MM.1S (cell line): Measurements from ENCODE around the gene TAS2R60.

Experiments
- DNase-seq: peaks from one replicate; pipeline ENCODE4 v3.0.0-alpha.2; 2015
- H2AFZ ChIP-seq: fragments of 300-600 bp; sonication (generic); 2 replicates; pipeline ENCODE4 v1.6.0; 2016; ENCODE audit warnings: antibody characterized with exemption, low read length
- H3F3A ChIP-seq: fragments of 300-600 bp; sonication (generic); 2 replicates; pipeline ENCODE4 v1.6.1; 2016; ENCODE audit warnings: mild to moderate bottlenecking, antibody characterized with exemption, low read length, moderate library complexity, mixed read lengths; ENCODE audit not compliant: insufficient read depth
- H3K27ac ChIP-seq: fragments of 300-600 bp; sonication (generic); 2 replicates; pipeline ENCODE4 v1.5.1; 2016; ENCODE audit warnings: mild to moderate bottlenecking, low read length
- H3K27me3 ChIP-seq: fragments of 300-600 bp; sonication (generic); replicated peaks from 2 replicates; pipeline ENCODE4 v1.6.0; 2016; ENCODE audit warnings: low read length; ENCODE audit not compliant: insufficient read depth
- H3K36me3 ChIP-seq: fragments of 300-600 bp; sonication (generic); replicated peaks from 2 replicates; pipeline ENCODE4 v1.6.1; 2016; ENCODE audit warnings: mild to moderate bottlenecking, low read length, mixed read lengths; ENCODE audit not compliant: insufficient read depth
- H3K4me1 ChIP-seq: fragments of 300-600 bp; sonication (generic); 2 replicates; pipeline ENCODE4 v1.6.1; 2016; ENCODE audit warnings: low read length, mixed read lengths
- H3K4me2 ChIP-seq: fragments of 300-600 bp; sonication (generic); 2 replicates; pipeline ENCODE4 v1.6.0; 2016; ENCODE audit warnings: low read depth, low read length
- H3K4me3 ChIP-seq: fragments of 300-600 bp; sonication (generic); 2 replicates; pipeline ENCODE4 v1.5.1; 2016; ENCODE audit warnings: low read length, mixed read lengths
- H3K79me2 ChIP-seq: fragments of 300-600 bp; sonication (generic); 2 replicates; pipeline ENCODE4 v1.6.1; 2016; ENCODE audit warnings: mixed run types, low read length, mixed read lengths
- H3K9ac ChIP-seq: fragments of 300-600 bp; sonication (generic); 2 replicates; pipeline ENCODE4 v1.6.1; 2016; ENCODE audit warnings: low read length, mixed read lengths
- H3K9me2 ChIP-seq: fragments of 300-600 bp; sonication (generic); replicated peaks from 2 replicates; pipeline ENCODE4 v1.6.1; 2016; ENCODE audit warnings: mild to moderate bottlenecking, low read length, mixed read lengths; ENCODE audit not compliant: insufficient read depth
- H3K9me3 ChIP-seq: fragments of 300-600 bp; sonication (generic); replicated peaks from 2 replicates; pipeline ENCODE4 v1.6.1; 2016; ENCODE audit warnings: mild to moderate bottlenecking, low read length, mixed read lengths; ENCODE audit not compliant: insufficient read depth
- H4K20me1 ChIP-seq: fragments of 300-600 bp; sonication (generic); 2 replicates; pipeline ENCODE4 v1.6.1; 2016; ENCODE audit warnings: mild to moderate bottlenecking, low read length, moderate library complexity, mixed read lengths; ENCODE audit not compliant: insufficient read depth
- EZH2 ChIP-seq: fragments of 300-600 bp; sonication (generic); optimal IDR thresholded peaks from 2 replicates; pipeline ENCODE3; 2017; ENCODE audit warnings: low read depth, mild to moderate bottlenecking, antibody characterized with exemption, low read length, mixed read lengths
- EZH2phosphoT487 ChIP-seq: fragments of 300-600 bp; sonication (generic); IDR thresholded peaks from 2 replicates; pipeline ENCODE4 v1.6.1; 2018; ENCODE audit warnings: antibody characterized with exemption, low read length
- TF ChIP-seq, protein P1 (sequence below): fragments of 300-600 bp; sonication (generic); IDR thresholded peaks from 2 replicates; pipeline ENCODE4 v1.5.1; 2016; ENCODE audit warnings: antibody characterized with exemption, low read length, mixed read lengths

The TAS2R60 gene

DNA sequence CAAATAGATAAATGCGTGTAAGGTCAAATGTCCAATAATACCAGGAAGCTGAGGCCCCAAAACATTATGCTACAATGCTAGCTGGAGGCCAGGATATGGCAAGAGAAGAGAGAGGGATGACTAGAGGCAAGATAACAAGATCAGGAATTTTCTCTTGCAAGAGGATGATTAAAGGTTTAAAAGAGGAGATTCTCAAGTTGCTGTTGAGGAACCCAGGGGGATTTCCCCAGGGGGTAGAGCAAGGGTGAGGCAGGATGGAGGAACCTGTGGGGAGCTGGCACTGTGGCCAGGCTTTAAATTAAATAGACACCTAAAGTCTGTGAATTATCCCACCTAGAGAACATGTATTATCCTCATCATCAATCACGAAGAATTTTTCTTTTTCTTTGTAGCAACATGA, 3.4 kb upstream of the TAS2R60 start:
- H3K27ac ChIP-seq = no peak overlapping the region
- H3K27me3 ChIP-seq = no peaks in the 10 kb centered on the region
- no peak for DNase-seq
- TF ChIP-seq EZH2 (no peak), EZH2phosphoT487 (no peak)
- TF ChIP-seq, protein P1, sequence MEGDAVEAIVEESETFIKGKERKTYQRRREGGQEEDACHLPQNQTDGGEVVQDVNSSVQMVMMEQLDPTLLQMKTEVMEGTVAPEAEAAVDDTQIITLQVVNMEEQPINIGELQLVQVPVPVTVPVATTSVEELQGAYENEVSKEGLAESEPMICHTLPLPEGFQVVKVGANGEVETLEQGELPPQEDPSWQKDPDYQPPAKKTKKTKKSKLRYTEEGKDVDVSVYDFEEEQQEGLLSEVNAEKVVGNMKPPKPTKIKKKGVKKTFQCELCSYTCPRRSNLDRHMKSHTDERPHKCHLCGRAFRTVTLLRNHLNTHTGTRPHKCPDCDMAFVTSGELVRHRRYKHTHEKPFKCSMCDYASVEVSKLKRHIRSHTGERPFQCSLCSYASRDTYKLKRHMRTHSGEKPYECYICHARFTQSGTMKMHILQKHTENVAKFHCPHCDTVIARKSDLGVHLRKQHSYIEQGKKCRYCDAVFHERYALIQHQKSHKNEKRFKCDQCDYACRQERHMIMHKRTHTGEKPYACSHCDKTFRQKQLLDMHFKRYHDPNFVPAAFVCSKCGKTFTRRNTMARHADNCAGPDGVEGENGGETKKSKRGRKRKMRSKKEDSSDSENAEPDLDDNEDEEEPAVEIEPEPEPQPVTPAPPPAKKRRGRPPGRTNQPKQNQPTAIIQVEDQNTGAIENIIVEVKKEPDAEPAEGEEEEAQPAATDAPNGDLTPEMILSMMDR = no peak
- no peaks in the 10 kb centered on the region for H3K9me2 ChIP-seq
- no peak overlapping the region for H2AFZ ChIP-seq
- no peaks in the 10 kb centered on the region for H3F3A ChIP-seq
- no peaks in the 10 kb centered on the region for H3K79me2 ChIP-seq
- no peak overlapping the region for H3K9ac ChIP-seq
- no peaks in the 10 kb centered on the region for H3K9me3 ChIP-seq
- H3K4me1 ChIP-seq = no peaks in the 10 kb centered on the region
- no peaks in the 10 kb centered on the region for H4K20me1 ChIP-seq
- H3K4me2 ChIP-seq = no peak overlapping the region
- no peak overlapping the region for H3K4me3 ChIP-seq
- no peaks in the 10 kb centered on the region for H3K36me3 ChIP-seq

DNA sequence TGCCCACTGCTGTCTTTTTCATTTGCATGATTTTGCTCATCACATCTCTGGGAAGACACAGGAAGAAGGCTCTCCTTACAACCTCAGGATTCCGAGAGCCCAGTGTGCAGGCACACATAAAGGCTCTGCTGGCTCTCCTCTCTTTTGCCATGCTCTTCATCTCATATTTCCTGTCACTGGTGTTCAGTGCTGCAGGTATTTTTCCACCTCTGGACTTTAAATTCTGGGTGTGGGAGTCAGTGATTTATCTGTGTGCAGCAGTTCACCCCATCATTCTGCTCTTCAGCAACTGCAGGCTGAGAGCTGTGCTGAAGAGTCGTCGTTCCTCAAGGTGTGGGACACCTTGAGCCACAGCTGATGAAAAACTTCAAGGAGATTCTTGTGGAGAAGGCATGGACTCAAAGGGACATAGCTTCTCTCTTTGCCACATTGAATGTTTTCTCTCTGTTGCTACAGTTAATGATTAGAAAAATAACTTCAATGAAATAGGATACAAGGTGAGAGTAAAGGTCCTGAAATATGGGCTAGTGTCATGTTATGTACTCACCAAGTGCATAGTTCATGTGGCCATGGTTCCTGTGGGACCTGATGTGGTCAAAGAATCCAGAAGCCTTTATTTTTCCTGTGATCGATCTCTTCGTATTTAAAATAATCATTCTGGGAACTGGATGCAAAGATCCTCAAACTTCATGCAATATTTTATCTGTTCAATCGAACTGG, 970 bp downstream of the TAS2R60 start:
- Histone ChIP-seq H3K9ac (no peak overlapping the region), H3K4me2 (no peak overlapping the region), H3K79me2 (no peaks in the 10 kb centered on the region), H2AFZ (no peak overlapping the region), H3K9me2 (no peaks in the 10 kb centered on the region), H3K4me3 (no peak overlapping the region), H3F3A (no peaks in the 10 kb centered on the region), H3K4me1 (no peaks in the 10 kb centered on the region), H3K9me3 (no peaks in the 10 kb centered on the region), H4K20me1 (no peaks in the 10 kb centered on the region), H3K36me3 (no peaks in the 10 kb centered on the region), H3K27me3 (no peaks in the 10 kb centered on the region), H3K27ac (no peak overlapping the region)
- TF ChIP-seq, protein P1 = no peak
- TF ChIP-seq EZH2phosphoT487 (no peak), EZH2 (no peak)
- DNase-seq = no peak

DNA sequence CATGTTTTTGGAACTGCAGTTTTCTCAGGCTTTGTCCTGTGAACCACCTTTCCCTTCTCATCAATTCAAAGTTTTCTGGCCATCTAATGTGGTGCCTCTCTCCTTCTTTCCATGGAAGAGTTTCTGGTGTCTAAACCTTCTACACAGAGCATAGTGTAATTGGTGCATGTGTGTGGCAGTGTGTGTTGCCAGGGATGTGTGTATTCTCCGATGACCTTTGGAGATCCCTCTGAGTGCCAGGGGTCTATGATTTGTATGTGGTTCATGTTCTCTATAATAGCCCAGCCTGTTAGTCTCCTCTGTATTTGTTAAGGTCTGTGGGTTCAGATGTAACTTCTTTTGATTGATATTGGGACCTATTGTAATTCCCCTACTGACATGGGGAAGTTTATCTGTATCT, 1.5 kb downstream of the TAS2R60 start:
- H3K4me3 ChIP-seq = no peak overlapping the region
- no peak overlapping the region for H3K4me2 ChIP-seq
- H3K9ac ChIP-seq = no peak overlapping the region
- no peak overlapping the region for H3K27ac ChIP-seq
- no peaks in the 10 kb centered on the region for H3K4me1 ChIP-seq
- no peaks in the 10 kb centered on the region for H3F3A ChIP-seq
- H3K27me3 ChIP-seq = no peaks in the 10 kb centered on the region
- H3K9me2 ChIP-seq = no peaks in the 10 kb centered on the region
- H3K36me3 ChIP-seq = no peaks in the 10 kb centered on the region
- H3K79me2 ChIP-seq = no peaks in the 10 kb centered on the region
- H2AFZ ChIP-seq = no peak overlapping the region
- no peaks in the 10 kb centered on the region for H4K20me1 ChIP-seq
- H3K9me3 ChIP-seq = no peaks in the 10 kb centered on the region
- no peak for DNase-seq
- no peak for TF ChIP-seq EZH2

DNA sequence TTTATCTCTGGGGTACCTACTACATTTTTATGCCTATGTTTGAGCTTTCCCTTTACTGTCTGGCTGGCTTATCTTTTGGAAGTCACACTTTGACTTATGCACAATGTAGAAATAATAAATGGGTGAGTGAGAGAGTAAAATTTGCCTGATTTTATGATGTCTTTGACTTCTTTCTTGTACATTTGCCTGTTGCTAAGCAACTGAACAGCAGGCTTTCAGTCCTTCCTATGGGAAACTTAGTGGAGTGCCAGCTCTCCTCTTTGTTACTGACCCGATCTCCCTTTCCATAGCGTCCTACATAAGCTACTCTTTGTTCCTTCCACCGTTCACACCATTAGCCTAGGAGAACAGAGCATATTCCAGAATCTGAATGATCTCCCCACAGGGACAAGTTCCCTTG, 4.2 kb downstream of the TAS2R60 start:
- Histone ChIP-seq H4K20me1 (no peaks in the 10 kb centered on the region), H2AFZ (no peak overlapping the region), H3K4me1 (no peaks in the 10 kb centered on the region), H3K27me3 (no peaks in the 10 kb centered on the region), H3K79me2 (no peaks in the 10 kb centered on the region), H3K4me3 (no peak overlapping the region), H3F3A (no peaks in the 10 kb centered on the region), H3K9me2 (no peaks in the 10 kb centered on the region), H3K9me3 (no peaks in the 10 kb centered on the region), H3K36me3 (no peaks in the 10 kb centered on the region), H3K27ac (no peak overlapping the region), H3K4me2 (no peak overlapping the region), H3K9ac (no peak overlapping the region)
- TF ChIP-seq EZH2 (no peak), EZH2phosphoT487 (no peak)
- TF ChIP-seq, protein P1 = no peak
- DNase-seq = no peak
